ENCODE data around the gene MFSD12.

DNA sequence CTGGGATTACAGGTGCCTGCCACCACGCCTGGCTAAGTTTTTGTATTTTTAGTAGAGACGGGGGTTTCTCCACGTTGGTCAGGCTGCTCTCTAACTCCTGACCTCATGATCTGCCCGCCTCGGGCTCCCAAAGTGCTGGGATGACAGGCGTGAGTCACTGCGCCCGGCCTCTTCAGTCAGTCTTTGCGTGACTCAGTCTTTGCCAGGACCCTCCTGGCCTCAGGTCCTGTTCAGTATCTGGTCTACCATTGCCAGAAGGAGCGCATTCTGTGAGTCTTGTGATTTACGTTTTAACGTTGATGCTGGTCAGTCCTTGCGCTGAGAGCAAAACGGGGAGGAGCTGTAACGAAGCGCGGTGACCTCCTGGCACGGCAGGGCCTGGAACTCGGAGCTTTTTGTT, 7.8 kb upstream of the MFSD12 start:
- TF ChIP-seq, protein P1, sequence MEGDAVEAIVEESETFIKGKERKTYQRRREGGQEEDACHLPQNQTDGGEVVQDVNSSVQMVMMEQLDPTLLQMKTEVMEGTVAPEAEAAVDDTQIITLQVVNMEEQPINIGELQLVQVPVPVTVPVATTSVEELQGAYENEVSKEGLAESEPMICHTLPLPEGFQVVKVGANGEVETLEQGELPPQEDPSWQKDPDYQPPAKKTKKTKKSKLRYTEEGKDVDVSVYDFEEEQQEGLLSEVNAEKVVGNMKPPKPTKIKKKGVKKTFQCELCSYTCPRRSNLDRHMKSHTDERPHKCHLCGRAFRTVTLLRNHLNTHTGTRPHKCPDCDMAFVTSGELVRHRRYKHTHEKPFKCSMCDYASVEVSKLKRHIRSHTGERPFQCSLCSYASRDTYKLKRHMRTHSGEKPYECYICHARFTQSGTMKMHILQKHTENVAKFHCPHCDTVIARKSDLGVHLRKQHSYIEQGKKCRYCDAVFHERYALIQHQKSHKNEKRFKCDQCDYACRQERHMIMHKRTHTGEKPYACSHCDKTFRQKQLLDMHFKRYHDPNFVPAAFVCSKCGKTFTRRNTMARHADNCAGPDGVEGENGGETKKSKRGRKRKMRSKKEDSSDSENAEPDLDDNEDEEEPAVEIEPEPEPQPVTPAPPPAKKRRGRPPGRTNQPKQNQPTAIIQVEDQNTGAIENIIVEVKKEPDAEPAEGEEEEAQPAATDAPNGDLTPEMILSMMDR (conservative IDR thresholded peaks at IDR 0.05 in 1 of 2, IDR thresholded peaks at IDR 0.05 in 1 of 2; ENCODE audit: extremely low read depth in 1 of 2, insufficient read depth in 1 of 2, low read depth in 1 of 2, low read length in 2 of 2), result no peak
- TF ChIP-seq EZH2 (IDR thresholded peaks at IDR 0.05; ENCODE audit: borderline replicate concordance, low read length), result no peak

Measured in mammary epithelial cell (primary cell).